ENCODE results near the gene TGFBR2.
"Not testable (repeated sequence)": the region's sequence is repeated elsewhere in the genome, so short reads cannot be mapped to it uniquely, and the experiment has no call there.

Gene TGFBR2

DNA sequence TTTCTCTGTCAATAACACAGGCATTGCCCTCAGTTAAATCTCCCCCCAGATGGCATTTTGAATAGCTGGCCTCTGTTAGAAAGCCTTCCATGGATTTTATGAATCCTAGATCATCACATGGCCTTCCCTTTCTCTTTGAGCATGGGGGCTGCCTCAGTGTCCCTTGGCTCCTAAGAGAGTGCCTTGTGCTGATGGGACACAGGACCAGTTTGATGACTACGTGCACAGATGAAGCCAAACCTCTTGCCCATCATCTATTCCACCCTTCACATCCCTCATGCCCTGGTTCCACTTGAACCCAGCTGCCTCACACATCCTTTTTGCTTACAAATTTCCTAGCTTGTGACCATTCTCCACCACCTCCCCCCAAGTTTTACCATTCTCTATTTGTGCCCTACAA, 12.9 kb downstream of the TGFBR2 start:
- DNase-seq (ENCODE audit: low spot score), result no peak

DNA sequence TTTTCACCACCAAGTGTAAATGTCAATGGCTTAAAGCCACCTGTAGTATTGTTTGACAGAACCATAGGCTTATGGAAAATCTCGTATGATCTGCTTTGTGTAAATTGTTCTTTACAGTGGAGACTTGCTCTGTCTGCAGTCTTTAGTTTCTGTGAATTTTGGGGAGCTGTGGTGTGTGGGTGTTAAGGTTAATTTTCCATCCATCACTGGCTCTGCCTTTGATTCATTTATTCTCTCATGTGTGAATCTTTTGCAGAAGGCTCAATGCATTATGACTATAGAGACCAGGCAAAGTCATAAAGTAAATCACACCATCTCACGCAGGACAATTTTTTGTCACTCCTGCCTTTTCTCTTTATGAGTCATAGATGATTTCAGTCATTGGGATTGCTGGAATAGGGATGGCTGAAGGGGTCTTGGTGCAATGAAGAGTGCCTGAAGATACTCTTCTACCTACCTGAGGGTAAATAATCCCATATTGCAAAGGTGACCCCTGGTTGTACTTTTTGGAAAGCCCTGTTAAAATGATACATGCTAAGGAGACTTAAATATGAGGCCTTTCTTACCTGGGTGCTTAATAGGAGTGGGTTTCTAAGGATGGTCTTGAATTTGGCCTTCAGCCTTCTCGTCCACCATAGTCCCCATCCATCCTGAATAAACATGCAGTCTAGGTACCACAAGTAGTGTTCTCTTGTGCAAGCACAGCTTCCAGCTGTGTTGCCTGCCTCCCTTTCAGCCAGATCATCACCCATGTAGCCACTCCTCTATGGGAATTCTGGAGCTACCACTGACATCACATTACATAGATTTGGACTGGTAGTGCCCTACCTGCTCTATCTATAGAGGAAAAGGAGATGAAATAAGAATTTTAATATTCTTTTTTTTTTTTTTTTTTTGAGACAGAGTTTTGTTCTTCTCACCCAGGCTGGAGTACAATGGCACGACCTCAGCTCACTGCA, 14.3 kb downstream of the TGFBR2 start:
- no peak for DNase-seq (ENCODE audit: low spot score)

DNA sequence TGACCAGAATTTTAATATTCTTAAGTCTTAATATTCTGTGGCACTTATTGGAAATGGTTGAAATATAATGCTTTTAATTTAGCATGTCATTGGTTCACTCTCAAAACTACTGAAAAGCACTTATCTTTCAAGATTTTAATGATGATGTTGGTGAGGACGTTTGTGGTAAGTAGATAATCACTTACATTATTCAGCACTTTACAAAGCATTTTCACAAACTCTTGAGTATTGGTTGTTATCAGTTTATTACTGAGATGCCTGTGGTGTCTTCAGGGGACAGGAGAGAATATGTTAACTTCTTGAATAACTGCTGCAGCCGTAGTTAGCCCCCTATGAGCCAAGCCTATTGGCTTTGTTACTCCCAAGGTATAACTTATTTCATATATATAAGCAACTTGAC, 15.2 kb downstream of the TGFBR2 start:
- DNase-seq (ENCODE audit: low spot score), result no peak

DNA sequence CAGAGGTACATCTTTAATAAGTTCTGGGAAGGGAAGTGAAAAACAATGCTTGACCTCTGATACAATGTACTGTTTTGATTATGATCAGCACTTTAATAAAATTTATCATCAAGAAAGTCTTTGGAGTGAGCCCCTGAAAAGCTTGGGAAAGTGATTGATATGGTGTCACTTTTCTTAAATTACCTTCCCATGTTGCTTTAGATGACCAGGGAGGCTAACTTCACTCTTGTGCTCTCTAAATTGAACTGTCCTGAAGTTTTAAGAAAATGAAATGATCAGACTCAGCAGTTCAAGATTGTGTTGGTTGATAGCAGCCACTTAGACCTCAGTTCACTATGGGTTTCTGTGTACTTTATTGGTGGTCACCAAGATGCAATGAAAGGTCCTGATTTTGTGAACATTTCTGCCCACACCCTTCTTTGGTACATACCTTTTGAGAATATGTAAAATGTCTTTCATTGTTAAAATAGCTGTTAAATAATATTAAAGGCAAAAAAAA, 15.7 kb downstream of the TGFBR2 start:
- DNase-seq (ENCODE audit: low spot score), result no peak

DNA sequence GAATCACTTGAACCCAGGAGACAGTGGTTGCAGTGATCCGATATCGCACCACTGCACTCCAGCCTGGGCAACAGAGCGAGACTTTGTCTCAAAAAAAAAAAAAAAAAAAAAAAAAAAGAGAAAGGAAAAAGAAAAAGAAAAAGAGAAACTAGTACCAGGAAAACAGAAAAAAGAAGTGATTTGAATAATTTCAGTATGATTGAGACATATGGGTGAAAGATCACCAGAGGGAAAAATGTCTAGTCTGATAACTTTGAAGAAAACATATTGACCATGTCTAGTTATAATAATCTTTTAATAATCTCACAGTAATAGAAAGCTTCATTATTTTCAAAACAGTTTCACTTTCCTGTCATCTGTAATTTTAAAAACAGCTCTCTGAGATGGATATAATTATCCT, 16.4 kb downstream of the TGFBR2 start:
- no peak for DNase-seq (ENCODE audit: low spot score)

DNA sequence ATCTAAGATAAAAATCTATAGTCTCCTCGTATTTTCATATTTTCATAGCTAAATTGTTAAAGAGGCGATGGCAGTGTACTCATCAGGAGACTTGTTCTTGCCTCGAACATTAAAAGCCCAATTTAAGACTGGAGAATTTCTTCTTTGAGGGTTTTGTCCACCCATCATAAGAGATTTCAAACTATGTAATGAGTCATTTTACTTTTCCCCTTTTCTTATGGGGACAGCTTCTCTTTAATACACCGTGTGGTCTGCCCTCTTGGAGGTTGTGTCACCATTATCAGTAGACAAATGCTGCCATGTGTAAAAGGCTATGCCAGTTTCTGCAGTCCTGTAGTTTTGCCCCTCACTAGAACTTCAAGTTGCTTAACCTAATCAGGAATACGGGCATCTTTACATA, 16.9 kb downstream of the TGFBR2 start:
- no peak for DNase-seq (ENCODE audit: low spot score)

DNA sequence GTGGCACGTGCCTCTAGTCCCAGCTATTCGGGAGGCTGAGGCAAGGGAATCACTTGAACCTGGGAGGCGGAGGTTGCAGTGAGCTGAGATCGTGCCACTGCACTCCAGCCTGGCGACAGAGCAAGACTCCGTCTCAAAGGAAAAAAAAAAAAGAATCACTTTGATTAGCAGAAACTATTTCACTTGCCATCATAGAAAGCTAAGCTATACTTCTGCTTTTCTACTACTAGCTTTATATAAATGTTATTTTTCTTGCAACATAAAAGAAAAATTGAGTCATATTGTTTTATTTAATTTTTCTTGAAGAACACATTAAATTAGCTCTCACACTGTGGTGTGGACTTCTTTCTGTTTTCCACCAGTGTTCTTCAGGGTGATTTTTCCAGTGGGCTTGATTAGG, 18.1 kb downstream of the TGFBR2 start:
- DNase-seq (ENCODE audit: low spot score), result not testable (repeated sequence)

DNA sequence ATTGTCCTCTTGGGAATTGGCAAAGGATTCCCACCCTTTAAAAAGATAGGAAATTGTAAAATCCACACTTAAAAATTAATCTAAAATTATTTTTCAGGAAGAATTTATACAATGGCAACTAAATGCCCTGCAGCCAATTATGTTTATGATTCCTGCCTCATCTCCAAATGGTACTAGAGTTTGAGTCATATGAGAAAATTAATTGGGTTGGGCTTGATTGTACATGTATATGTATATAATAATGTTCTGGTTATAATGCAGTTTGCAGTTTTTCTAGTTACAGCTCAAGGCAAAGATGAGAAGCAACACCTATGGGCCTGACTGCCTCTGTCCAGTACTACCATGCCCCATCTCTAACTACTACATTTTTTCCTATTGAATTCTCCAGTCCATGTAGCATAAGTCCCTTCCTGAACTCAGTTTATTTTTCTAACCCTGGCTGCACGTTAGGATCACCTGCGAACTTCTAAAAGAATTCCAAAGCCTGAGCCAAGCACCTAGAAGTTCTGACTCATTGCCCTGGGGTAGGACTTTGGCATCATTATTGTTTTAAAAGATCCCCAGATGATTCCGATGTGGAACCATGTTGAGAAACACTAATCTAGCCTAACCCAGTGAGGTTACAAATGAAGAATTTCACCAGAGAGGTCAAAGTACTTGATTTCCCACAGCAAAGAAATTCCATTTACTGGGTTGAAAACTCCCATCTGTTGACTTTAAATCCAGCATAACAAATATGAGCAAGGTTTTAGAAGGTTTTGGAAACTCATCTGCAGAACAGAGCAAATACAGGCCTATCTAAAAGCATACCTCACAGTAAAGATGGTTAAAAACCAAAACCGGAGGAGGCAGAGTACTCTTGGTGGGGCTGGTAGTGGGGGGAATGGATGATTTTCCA, 19.4 kb downstream of the TGFBR2 start:
- no peak for DNase-seq (ENCODE audit: low spot score)

DNA sequence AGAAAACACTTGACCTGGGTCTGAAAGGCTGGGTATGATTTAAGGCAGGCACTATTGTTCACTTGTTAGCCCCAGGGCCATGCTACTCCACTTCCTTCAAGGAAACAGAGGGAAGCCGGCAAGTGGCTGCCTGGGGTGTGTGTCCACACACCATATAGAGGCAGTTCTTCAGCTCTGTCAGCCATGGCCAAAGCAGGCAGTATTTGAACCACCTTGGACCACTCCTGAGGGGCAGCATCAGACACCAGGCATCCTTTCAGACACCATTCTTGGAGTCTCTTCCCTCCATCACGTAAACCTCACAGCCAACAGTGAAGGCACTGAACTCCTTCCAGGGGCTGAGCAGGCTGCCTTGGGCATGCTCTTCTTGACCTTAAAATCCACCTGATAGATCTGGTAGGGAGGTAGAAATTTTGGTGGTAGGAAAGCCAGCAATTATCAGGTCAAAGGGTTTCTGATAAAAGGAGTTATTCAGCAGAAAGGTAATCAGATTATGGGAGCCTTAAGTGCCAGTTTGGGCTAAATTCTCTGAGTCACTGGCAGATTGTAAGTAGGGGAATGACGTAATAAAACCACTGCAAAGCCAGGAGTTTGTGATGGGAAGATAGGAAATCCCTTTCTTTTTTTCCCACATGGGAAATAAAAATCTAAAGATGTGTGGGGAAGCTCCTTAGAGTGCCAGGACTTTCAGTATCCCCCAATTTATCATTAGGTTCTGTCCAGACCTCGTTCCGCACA, 20.2 kb downstream of the TGFBR2 start:
- DNase-seq (ENCODE audit: low spot score), result no peak

DNA sequence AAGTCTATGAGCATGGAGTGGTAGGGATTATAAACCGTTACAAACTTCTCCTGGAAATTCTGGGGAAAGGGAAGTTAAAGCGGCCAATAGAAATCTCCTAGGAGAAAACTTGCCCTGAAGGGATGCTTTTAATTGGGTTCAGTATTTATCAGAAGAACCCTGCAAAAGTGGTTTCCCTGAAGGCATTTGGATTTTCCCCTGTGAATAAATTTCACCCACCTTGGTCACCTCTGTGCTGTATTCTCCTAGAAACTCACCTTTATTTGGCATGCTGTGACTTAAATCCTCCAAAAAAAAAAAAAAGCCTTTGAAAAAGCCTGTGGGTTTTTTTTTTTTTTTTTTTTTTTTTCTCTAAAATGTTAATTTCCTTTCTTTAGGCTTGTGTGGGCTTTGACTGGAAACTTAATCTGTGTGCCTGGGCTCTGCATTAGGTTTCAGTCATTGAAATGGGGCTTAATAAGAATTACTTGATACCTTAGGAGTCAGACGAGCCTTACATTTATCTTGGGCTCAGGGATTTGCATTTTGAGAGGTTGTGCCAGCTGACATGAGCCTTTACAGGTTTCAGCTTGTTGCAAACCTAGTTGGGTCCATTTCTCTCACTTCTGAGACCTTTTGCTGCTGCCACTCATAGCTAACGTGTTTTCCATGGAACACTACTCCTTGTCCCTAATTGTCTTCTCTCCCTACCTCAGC, 22.0 kb downstream of the TGFBR2 start:
- no peak for DNase-seq (ENCODE audit: low spot score)

DNA sequence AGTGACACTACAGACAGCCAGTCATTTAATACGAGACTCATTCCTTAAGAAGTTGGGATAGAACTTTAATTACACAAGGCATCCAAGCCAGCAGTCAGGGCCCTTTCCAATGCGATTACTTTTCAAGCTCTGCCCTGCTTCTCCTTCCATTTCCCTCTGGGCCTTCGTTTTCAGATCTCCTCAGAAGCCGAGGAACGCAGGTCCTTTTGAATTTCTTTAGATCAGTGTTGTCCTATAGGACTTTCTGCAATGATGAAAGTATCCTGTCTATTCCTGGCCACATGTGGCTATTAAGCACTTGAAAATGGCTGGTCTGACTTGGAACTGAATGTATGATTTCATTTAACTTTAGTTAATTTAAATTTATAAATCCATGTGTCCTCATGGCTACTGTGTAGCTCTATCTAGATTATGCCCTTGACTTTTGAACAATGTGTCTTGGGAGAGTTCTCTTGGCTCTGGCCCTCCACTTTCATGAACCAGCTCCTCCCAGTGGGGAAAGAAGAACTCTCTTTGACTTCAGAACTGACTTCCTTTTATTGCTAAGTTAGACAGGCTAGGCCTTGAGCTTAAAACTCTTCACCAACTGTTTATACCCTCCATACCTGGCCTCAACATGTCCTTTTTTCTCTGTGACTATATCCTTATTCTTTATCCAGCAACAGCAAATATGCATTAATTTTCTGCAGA, 22.6 kb downstream of the TGFBR2 start:
- no peak for DNase-seq (ENCODE audit: low spot score)

DNA sequence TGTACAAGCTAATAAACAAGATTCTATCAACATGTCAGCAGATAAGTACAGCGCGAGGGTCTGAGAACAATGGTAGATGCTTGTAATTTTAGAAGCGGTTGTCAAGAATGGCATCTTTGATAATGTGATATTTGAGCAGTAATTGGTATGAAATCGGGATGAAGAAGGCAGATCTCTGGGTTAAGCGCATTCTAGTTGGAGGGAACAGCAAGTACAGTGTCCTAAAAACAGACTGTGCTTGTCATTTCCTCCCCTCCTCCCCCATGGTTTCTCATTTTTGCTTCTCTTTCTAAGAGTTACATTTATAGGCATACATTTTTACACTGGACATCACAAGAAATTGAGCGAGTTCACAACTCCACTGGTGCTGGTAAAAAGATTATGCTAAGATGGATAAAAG, 23.3 kb downstream of the TGFBR2 start:
- no peak for DNase-seq (ENCODE audit: low spot score)

DNA sequence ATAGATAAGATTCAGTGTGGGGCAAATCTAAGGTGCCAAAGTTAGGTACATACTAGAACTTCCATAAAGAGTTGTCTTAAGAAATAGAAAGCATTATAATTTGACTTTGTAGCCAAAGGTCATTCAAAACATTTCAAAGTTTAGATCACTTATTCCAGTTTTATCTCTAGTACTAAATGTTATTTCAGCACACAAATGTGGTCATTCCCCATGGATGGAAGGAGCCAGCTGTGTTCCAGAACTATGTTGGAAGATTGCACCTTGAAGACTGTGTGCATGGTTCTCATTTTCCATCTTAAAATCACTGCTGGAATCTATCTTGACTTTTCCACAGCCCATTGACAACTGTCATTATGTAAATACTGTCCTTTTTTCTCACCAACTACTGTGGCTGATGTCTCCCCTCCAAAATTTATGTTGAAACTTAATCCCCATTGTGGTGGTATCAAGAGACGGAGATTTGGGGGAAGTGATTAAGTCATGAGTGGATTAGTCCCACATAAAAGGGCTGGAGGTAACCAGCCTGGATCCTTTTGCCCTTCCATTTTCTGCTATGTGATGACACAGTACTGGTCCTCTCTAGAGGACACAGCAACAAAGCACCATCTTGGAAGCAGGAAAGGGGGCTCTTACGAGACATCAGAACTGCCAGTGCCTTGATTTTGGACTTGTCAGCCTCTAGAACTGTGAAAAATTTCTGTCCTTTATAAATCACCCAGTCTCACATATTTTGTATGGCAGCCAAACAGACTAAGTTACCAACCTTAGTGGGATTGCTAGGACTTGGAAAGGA, 24.0 kb downstream of the TGFBR2 start:
- no peak for DNase-seq (ENCODE audit: low spot score)

DNA sequence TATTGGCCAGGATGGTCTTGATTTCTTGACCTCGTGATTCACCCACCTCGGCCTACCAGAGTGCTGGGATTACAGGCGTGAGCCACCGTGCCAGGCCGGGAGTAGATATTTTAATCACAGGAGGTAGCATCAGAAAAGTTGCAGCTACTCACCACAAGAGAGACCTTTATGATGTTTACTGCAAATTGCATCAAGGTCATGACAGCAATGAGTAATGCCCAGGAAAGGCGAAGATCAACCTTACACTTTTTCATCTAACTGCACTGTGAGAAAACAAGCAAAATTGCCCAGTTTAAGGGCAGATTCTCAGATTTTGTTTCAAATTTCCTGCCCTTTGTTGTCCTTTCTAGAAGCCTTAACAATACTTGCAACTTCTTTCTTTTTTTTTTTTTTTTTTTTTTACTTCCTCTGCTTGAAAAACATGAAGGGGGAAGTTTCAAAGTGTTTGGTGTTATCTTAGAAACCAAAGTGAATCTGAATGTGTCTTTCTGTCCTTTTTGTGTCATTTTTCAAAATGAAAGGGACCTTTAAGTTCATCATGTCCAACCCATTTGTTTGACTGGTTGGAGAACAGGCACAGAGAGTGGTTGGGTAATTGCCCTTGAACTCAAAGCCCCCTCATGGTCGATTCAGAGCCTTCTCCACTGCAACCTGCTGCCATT, 25.0 kb downstream of the TGFBR2 start:
- DNase-seq (ENCODE audit: low spot score), result no peak

DNA sequence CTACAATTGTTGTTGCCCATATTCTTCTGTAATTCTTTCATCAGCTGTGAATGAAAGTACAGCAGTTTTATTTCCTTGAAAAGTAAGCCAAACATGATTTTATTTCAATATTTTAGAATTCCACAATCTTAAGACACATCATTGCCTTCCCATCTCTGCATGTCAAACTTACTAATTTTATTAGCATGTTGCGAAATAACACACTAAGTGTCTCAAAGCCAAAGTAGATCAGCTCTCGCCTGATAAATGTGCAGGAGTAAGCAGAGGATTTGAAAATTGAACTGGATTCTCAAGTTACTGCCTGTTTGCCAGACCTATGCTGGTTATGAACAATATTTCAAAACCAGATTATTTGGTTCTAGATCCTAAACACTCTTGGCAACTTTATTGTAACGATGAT, 25.7 kb downstream of the TGFBR2 start:
- DNase-seq (ENCODE audit: low spot score), result no peak

DNA sequence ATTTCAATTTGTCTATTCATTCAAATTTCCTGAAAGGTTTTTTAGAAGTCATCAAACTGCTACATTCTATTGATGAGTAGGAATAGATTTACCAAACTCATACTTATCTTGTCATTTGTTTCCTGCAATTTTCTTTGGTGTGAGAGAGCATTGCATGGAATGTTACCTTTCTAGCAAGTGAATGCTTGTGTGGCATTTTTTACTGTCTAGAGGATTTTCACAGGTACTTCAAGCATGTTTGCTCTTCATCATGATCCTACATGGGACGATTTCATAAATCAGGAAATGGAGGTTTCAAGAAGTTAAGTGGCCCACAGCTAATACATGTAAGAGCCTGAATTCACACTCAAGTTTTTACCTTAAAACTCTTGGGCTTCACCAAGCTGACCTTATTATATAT, 26.1 kb downstream of the TGFBR2 start:
- no peak for DNase-seq (ENCODE audit: low spot score)

DNA sequence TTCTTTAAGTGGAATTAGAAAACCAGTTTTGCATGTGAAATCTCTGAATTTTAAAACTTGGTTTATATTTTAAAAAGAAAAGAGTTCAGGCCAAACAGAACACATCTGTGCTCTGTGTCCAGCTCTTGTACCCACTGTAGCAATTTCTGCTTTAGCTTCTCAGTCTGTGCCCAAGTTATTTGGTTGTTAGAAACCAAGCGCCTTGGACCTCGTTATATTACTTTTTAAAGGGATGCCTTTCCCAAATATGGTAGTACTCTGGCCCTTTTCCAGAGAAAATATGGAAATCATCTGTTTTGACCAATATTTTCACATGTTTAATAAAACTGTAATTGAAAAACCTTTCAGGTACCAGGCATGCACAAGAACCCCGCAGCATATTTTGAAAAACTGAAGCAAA, 27.3 kb downstream of the TGFBR2 start:
- DNase-seq (ENCODE audit: low spot score), result no peak

DNA sequence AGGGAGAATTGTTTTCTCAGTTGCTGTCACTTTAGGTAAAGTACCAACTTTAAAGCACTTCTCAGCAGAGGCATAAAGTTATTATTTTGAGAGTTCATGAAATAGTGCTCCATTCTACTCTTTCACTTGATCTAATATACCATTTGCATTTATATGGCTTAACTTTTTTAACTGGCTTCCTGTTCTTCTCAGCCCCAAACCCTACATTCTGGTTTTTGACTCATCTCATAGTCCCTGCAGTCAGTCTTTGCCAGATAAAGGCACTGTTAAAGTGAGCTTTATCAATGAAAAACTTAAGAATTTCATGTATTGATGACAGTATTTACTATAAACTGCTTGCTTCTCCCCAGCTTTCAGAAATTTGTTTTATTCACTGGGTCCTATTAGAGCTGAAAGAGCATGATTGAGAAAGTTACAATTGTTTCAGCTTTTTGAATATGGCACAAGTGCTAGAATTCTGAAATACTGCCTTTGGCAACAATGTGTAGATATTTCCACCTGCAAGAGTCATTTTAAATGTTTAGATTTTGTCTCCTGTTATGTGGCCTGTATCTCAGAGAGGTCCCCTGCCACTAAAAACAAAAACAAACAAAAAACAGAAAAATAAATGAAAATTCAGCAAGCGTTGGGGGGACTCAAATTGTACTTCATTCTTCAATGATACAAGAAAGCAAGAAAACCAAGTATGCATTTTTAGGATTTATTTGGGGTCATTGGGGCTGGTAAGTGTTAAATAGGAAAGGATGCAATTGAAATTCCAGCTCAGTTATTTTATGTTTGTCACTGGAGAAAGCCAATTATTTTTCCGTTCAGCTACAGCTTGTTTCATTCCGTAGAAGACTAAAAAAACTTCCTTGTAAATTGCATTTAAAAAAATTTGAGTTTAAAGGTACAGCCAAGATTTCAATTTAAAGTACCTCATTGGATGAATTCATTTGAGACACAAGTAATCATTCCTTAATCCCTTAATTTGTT, 28.6 kb downstream of the TGFBR2 start:
- no peak for DNase-seq (ENCODE audit: low spot score)
